GM21423 (cell line): ENCODE results near the gene MED22.
"Not testable (repeated sequence)": the region's sequence is repeated elsewhere in the genome, so short reads cannot be mapped to it uniquely, and the experiment has no call there.

ENCODE experiments used
- ATAC-seq: cut with Tn5 transposase; IDR thresholded peaks from one replicate; pipeline ENCODE4 v1.9.1; 2021; ENCODE audit warnings: mild to moderate bottlenecking, moderate library complexity; ENCODE audit not compliant: unreplicated experiment

MED22 gene

GRCh38 chr9:133347985-133348717, at the start of gene MED22, which contains the start of gene RPL7A:
TSS of gene MED22 (minus strand) at chr9:133348131. CDS start at chr9:133346662, 1,469 bp downstream.
TSS of gene RPL7A (plus strand) at chr9:133348218. CDS start at chr9:133348244, 26 bp downstream.
- peak; percentile 73 for ATAC-seq

DNA sequence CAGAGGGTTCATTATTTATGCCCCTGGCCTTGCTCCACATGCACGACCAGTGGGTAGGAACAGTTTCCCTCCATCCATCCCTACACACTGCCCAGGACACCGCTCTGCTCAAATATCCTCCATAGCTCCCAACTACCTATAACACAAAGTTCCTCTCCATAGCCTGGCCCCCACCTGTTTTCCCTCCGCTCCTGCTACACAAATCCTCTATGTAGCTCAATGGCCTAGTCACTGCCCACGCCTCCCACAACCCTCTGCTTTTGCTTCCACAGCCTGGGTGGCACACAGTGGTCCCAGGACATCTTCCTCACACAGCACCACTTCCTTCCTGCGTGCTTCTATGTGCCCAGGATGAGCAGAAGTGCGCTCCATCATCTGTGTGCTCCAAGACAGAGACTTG, 49.4 kb upstream of the MED22 start:
- ATAC-seq = no peak

DNA sequence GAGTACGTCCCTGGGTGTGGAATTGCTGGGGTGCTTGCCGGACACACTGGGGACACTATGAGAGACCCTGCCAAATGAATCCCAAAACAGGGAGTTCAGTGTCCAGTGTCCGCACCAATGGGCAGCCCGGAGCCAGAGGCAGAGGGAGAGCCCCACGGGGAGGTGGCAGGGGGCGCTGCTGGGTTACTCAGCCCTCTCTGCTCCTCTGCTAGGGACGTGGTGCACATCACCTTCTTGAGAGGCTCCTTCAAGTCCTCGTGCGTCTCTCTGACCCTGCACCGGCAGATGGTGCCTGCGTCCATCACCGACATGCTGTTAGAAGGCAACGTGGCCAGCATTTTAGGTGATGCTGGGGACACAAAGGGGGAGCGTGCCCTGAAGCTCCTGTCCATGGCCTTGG, 49.0 kb upstream of the MED22 start:
- no peak for ATAC-seq

GRCh38 chr9:133394687-133395271, 46.8 kb upstream of the MED22 start:
- no peak for ATAC-seq

GRCh38 chr9:133393399-133393798, 45.5 kb upstream of the MED22 start:
- ATAC-seq = no peak

DNA sequence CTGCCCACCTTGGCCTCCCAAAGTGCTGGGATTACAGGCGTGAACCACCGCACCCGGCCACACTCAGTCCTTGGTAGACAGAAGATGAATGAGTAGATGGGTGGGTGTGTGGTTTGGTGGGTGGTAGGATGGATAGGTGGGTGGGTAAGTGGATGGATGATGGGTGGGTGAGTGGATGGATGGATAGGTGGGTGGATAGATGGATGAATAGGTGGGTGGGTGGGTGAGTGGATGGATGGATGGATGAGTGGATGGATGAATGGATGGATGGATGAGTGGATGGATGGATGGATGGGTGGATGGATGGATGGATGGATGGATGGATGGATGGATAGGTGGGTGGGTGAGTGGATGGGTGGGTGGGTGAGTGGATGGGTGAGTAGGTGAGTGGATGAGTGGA, 44.4 kb upstream of the MED22 start:
- not testable (repeated sequence) for ATAC-seq

- not testable (repeated sequence) for ATAC-seq
Observed at GRCh38 chr9:133391449-133391848, 43.5 kb upstream of the MED22 start.

DNA sequence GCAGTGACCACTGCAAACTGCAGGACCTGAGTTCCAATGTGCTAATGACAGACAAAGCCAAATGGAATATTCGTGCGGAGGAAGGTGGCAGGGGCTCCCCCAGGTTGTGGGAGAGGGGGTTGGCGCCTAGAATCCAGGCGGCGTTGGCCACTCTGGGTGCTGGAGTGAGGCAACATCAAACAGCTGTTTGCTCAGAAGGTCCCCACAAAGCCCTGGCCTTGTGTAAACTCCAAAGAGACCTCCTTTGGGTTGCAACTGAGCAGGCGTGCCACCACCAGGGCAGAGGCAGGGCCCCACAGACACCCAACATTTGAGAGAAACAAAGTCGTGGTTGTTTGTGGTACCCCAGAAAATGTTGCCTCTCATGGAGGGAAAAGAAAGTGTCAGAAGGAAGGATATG, 42.8 kb upstream of the MED22 start:
- no peak for ATAC-seq

DNA sequence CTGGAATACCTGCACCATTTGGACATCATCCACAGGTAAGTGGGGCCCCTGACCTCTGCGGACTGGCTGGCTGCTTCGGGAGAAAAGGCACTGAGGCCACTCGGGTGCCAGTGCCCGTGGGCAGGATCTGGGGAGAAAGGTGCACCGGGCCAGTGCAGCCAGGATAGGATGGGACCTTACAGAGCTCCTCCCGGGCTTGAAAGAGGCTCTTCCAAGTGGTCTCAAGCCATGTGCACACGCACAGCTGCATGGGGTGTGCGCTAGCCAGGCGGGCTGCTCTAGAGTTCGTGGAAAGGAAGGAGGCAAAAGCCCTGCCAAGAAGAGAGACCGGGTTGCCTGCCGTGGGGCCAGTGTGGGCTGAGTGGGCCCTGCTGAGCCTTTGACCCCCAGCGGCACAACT, 41.6 kb upstream of the MED22 start:
- ATAC-seq = no peak

- no peak for ATAC-seq
Observed at GRCh38 chr9:133389025-133389557, 41.2 kb upstream of the MED22 start.

DNA sequence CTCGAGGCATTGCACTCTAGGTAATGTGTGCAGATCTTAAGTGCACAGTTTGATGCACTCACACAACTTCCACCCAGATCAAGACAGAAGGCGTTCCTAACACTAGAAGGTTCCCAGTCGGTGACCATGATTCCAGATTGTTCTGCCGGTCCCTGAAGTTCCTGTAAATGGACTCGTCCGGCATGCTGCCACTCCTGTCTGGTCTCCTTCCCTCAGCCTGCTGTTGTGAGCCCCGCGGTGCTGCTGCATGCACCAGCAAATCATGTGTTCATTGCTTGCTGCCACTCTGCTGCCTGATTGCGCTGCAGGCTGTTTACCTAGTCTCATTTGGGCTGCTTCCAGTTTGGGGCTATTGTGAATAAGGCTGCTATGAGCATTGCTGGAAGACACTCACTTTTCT, 39.7 kb upstream of the MED22 start:
- no peak for ATAC-seq

GRCh38 chr9:133386338-133386737, 38.4 kb upstream of the MED22 start:
- ATAC-seq = no peak

GRCh38 chr9:133385452-133385851, 37.5 kb upstream of the MED22 start:
- ATAC-seq = no peak

DNA sequence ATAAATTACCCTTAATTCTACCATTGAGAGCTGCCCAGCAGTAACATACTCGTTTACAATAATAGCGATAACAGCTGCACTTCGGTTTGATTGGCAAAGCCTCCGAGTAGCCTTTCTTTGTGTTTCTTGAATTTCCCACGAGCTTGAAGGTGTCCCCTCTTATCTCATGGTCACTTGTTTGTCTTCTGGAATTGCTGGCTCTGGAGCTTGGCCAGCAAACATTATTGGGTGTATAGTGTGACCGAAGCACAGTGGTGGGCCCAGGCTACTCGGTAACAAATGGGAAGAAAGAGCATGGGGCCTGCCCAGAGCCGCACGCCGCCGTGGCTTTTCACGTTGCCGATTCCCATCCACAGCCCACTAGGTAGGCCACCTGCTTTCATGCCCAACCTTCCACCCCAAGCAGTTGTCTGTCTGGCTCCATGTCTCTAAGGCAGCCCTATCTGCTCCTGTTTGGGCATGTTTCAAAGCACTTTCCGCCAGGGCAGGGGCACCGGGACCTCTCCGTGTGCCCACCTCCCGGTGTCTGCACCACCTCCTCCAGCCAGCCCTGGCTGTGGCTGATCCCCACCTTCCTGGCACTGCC, 36.9 kb upstream of the MED22 start:
- ATAC-seq = no peak

GRCh38 chr9:133383438-133383837, 35.5 kb upstream of the MED22 start:
- no peak for ATAC-seq

GRCh38 chr9:133382507-133383141, 34.7 kb upstream of the MED22 start:
- no peak for ATAC-seq

DNA sequence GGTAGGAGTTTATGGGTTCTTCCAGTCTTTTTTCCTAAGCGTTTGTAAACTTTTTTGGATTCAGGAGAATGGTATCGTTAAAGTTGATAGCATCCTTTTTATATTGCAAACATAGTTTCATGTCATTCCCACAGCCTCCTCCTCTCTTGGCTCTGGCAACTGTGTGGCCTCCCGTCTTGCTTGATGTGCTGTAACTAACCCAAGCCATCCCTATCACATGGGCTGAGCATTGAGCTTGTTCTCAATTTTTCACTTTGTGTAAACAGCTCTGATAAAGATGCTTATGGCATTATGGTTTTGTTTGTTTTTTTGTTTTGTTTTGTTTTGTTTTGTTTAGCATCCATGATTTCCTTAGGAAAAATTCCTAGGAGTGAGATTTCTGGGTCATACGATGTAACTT, 32.8 kb upstream of the MED22 start:
- no peak for ATAC-seq

DNA sequence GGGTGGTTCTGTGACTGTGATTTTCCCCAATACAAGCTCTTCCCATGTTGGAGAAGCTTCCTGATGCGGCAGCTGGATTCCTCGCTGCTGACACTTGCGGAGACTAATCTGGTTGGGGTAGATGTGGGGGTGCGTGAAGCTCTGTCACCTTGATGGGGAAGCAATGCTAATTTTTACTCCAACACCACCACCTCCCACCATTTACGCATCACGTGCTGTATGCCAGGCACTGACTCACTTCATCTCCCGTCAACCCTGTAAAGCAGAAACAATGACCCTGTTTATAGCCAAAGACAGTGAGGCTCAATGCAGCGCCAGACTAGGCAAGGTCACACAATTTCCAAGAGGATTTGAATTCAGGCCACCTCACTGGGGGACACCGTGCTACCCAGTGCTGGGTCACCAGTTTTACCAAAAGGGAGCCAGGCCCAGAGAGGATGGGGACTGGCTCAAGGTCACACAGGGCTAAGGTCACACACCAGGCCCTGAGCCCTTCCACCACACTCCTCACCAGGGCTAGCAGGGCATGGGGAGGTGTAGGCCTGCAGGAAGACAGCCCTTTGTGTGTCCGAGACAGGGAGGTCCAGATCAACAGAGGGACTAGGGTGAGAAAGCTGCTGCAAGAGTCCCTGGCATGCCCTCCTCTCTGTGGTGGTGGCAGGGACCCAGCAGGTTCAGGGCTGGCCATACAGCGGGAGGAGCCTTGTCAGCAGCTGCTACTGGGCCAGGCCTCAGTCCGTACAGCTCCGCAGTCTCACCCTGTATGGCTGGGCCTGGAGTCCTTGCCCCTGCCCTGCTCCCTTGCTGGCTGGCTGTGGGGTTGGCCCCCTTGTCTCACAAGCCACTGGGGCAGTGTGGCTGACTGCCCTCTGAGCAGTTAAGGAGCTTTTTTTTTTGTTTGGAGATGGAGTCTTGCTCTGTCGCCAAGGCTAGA, 31.5 kb upstream of the MED22 start:
- no peak for ATAC-seq

- no peak for ATAC-seq
Observed at GRCh38 chr9:133378408-133378962, 30.6 kb upstream of the MED22 start.

DNA sequence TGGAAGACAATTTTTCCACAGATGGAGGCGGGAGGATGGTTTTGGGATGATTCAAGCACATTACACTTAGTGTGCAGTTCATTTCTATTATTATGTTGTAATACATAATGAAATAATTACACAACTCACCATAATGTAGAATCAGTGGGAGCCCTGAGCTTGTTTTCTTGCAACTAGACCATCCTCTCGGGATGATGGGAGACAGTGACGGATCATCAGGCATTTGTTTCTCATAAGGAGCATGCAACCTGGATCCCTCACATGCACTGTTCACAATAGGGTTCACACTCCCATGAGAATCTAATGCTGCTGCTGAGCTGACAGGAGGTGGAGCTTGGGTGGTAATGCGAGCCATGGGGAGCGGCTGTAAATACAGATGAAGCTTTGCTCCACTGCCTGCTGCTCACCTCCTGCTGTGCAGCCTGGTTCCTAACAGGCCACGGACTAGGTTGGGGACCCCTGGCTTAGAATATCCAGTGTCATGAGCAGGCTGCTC, 29.8 kb upstream of the MED22 start:
- ATAC-seq = no peak
